HepG2 (cell line): ENCODE measurements around the gene CD101. TPM values are rescaled to one million over a fixed set of nuclear protein-coding genes. Genes with fewer than 3 reads are reported as not detected.
A peak's percentile ranks its signal among the peaks of the same experiment; 100 is the strongest.

ENCODE experiments used
- ATAD3A ChIP-seq: sonication (generic); formaldehyde crosslinking; IDR thresholded peaks from 2 replicates; pipeline ENCODE4 v1.4.0; 2020; ENCODE audit warnings: missing genetic modification reagents
- BRCA1 ChIP-seq: sonication (generic); formaldehyde crosslinking; IDR thresholded peaks from 2 replicates; pipeline ENCODE4 v1.4.0; 2020; ENCODE audit warnings: missing genetic modification reagents
- HNRNPH1 ChIP-seq: fragments of 200-400 bp; formaldehyde crosslinking; optimal IDR thresholded peaks from 2 replicates; pipeline ENCODE3; 2017; ENCODE audit warnings: mild to moderate bottlenecking, low read depth, low read length
- IRF9 ChIP-seq: sonication (generic); formaldehyde crosslinking; IDR thresholded peaks from 2 replicates; pipeline ENCODE4 v1.8.0; 2022; ENCODE audit warnings: missing genetic modification reagents, mild to moderate bottlenecking, borderline replicate concordance
- KLF16 ChIP-seq, 2 experiments: sonication (generic) in 1 of 2; formaldehyde crosslinking in 1 of 2; IDR thresholded peaks; 2 replicates each; pipeline versions ENCODE4 v1.6.1 to v1.8.0; 2016 to 2023; ENCODE audit warnings: missing genetic modification reagents in 2 of 2, missing compliant biosample characterization in 1 of 2
- MEIS2 ChIP-seq: sonication (generic); formaldehyde crosslinking; IDR thresholded peaks from 2 replicates; pipeline ENCODE4 v1.9.0; 2021; ENCODE audit warnings: mild to moderate bottlenecking, missing genetic modification reagents
- MXD1 ChIP-seq: sonication (generic); formaldehyde crosslinking; IDR thresholded peaks from 2 replicates; pipeline ENCODE4 v1.4.0; 2020; ENCODE audit warnings: mild to moderate bottlenecking, missing genetic modification reagents
- NFIC ChIP-seq: IDR thresholded peaks from 2 replicates; pipeline ENCODE4 v1.6.1; 2012; ENCODE audit warnings: mild to moderate bottlenecking, low read length, inconsistent platforms
- REL ChIP-seq: sonication (generic); formaldehyde crosslinking; conservative IDR thresholded peaks from 2 replicates; pipeline ENCODE4 v1.8.0; 2022; ENCODE audit warnings: mild to moderate bottlenecking, missing genetic modification reagents, moderate library complexity
- SRSF1 ChIP-seq: fragments of 200-400 bp; formaldehyde crosslinking; optimal IDR thresholded peaks from 2 replicates; pipeline ENCODE3; 2017; ENCODE audit warnings: mild to moderate bottlenecking, low read depth, low read length, moderate library complexity
- TBX2 ChIP-seq: sonication (generic); formaldehyde crosslinking; IDR thresholded peaks from 2 replicates; pipeline ENCODE4 v1.5.0; 2020; ENCODE audit warnings: missing genetic modification reagents, mild to moderate bottlenecking, borderline replicate concordance
- ZC3H4 ChIP-seq: sonication (generic); formaldehyde crosslinking; IDR thresholded peaks from 2 replicates; pipeline ENCODE4 v1.4.0; 2020; ENCODE audit warnings: missing genetic modification reagents, borderline replicate concordance
- ZFP82 ChIP-seq: sonication (generic); formaldehyde crosslinking; IDR thresholded peaks from 2 replicates; pipeline ENCODE4 v1.5.1; 2020; ENCODE audit warnings: mild to moderate bottlenecking, missing genetic modification reagents, borderline replicate concordance
- ZMYM3 ChIP-seq: sonication (generic); formaldehyde crosslinking; IDR thresholded peaks from 2 replicates; pipeline ENCODE4 v1.5.1; 2020; ENCODE audit warnings: mild to moderate bottlenecking, missing genetic modification reagents
- ZNF24 ChIP-seq: fragments of 450-650 bp; IDR thresholded peaks from 2 replicates; pipeline ENCODE4 v1.6.1; 2017; ENCODE audit warnings: antibody characterized with exemption, mild to moderate bottlenecking
- ZNF441 ChIP-seq: sonication (generic); formaldehyde crosslinking; IDR thresholded peaks from 2 replicates; pipeline ENCODE4 v1.7.0; 2021; ENCODE audit warnings: missing genetic modification reagents, borderline replicate concordance
- ZNF543 ChIP-seq: sonication (generic); formaldehyde crosslinking; IDR thresholded peaks from 2 replicates; pipeline ENCODE4 v1.4.0; 2020; ENCODE audit warnings: mild to moderate bottlenecking, missing genetic modification reagents
- ZNF768 ChIP-seq: sonication (generic); formaldehyde crosslinking; IDR thresholded peaks from 2 replicates; pipeline ENCODE4 v1.4.0; 2020; ENCODE audit warnings: missing genetic modification reagents
- ZNF773 ChIP-seq: sonication (generic); formaldehyde crosslinking; IDR thresholded peaks from 2 replicates; pipeline ENCODE4 v1.4.0; 2020; ENCODE audit warnings: missing genetic modification reagents, borderline replicate concordance
- ZNF788 ChIP-seq: sonication (generic); formaldehyde crosslinking; IDR thresholded peaks from 2 replicates; pipeline ENCODE4 v1.5.0; 2020; ENCODE audit warnings: mild to moderate bottlenecking, missing genetic modification reagents, borderline replicate concordance
- ZNF83 ChIP-seq: sonication (generic); formaldehyde crosslinking; IDR thresholded peaks from 2 replicates; pipeline ENCODE4 v1.4.0; 2020; ENCODE audit warnings: missing genetic modification reagents, mild to moderate bottlenecking, borderline replicate concordance
- ZNF891 ChIP-seq: sonication (generic); formaldehyde crosslinking; IDR thresholded peaks from 2 replicates; pipeline ENCODE4 v1.5.0; 2020; ENCODE audit warnings: mild to moderate bottlenecking, missing genetic modification reagents
- polyA plus RNA-seq, 8 experiments: library from polyadenylated mRNA; depleted of rRNA in 3 of 8; stranded (reverse) in 7 of 8; unstranded in 1 of 8; fragments of >200 nt; fragmentation: Illumina TruSeq in 4 of 8; extraction: Trizol in 4 of 8; gene quantifications; 2 replicates each; pipeline versions ENCODE4 v1.2.1 to v1.2.3, GENCODE V29; 2011 to 2016; ENCODE audit warnings: low read depth in 4 of 8, missing spikeins in 1 of 8, mixed read lengths in 1 of 8; ENCODE audit not compliant: insufficient read depth in 1 of 8
- total RNA-seq, 5 experiments: library from RNA; depleted of rRNA; stranded (reverse); fragments of >200 nt; fragmentation: Illumina TruSeq; extraction: Trizol; gene quantifications; 2 replicates each; pipeline ENCODE4 v1.2.3, GENCODE V29; 2016; ENCODE audit warnings: low read depth in 1 of 5
- TF ChIP-seq, protein P1 (sequence below): sonication (generic); formaldehyde crosslinking; IDR thresholded peaks from 2 replicates; pipeline ENCODE4 v1.8.1; 2023; ENCODE audit warnings: mild to moderate bottlenecking, moderate library complexity, missing genetic modification reagents
- TF ChIP-seq, protein P2 (sequence below): sonication (generic); formaldehyde crosslinking; IDR thresholded peaks from 2 replicates; pipeline ENCODE4 v1.4.0; 2020; ENCODE audit warnings: missing genetic modification reagents
- TF ChIP-seq, protein P3 (sequence below): sonication (generic); formaldehyde crosslinking; IDR thresholded peaks from 2 replicates; pipeline ENCODE4 v1.5.0; 2020; ENCODE audit warnings: missing genetic modification reagents, mild to moderate bottlenecking, borderline replicate concordance

CD101 gene
- total and polyA plus RNA-seq, 2 of the 13 experiments (the other 11 are each of a cell fraction or from before 2014, with no cell fraction given), result 0.05 to 0.09 TPM

- TF ChIP-seq, protein P1, sequence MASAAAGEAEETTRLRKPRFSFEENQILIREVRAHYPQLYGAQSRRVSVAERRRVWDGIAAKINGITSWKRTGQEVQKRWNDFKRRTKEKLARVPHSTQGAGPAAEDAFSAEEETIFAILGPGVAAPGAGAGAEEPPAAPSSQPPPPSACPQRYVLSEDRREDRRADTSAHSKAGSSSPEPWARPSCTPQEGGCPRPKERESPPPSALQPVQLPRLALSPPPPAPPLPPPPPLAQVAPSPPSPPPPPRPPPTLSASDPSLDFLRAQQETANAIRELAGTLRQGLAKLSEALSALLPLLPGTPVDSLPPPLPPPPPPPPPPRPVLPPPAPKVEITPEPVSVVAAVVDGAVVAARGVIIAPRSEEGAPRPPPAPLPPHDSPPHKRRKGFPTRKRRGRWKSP (CRISPR knock-in tag), result peak; percentile 63; the same call in 1 of the 2 replicates
- TF ChIP-seq MXD1 (0 out of 2 replicates have a peak, but pooled peaks have one; percentile 32), BRCA1 (peak; percentile 51; the same call in 1 of the 2 replicates), HNRNPH1 (no peak), ZFP82 (CRISPR knock-in tag) (0 out of 2 replicates have a peak, but pooled peaks have one; percentile 67), ZNF83 (CRISPR knock-in tag) (peak; percentile 74; the same call in 1 of the 2 replicates), ATAD3A (CRISPR knock-in tag) (no peak), ZNF441 (CRISPR knock-in tag) (0 out of 2 replicates have a peak, but pooled peaks have one; percentile 30), TBX2 (CRISPR knock-in tag) (peak; percentile 44; the same call in 1 of the 2 replicates), ZNF891 (CRISPR knock-in tag) (peak; percentile 51; the same call in 1 of the 2 replicates), ZNF24 (no peak), KLF16 (CRISPR knock-in tag; IDR thresholded peaks at IDR 0.05) (peak; percentile 16 to 90; a peak in 2 of 4 replicates), ZNF773 (CRISPR knock-in tag) (0 out of 2 replicates have a peak, but pooled peaks have one; percentile 22), REL (CRISPR knock-in tag) (0 out of 2 replicates have a peak, but pooled peaks have one; percentile 68), ZNF543 (CRISPR knock-in tag) (0 out of 2 replicates have a peak, but pooled peaks have one; percentile 16), IRF9 (peak; percentile 66; the same call in 1 of the 2 replicates), ZNF768 (CRISPR knock-in tag) (peak; percentile 73; the same call in 1 of the 2 replicates), ZNF788 (CRISPR knock-in tag) (0 out of 2 replicates have a peak, but pooled peaks have one; percentile 35), MEIS2 (CRISPR knock-in tag) (no peak), SRSF1 (peak; percentile 37), ZC3H4 (CRISPR knock-in tag) (no peak), ZMYM3 (0 out of 2 replicates have a peak, but pooled peaks have one; percentile 26), NFIC (no peak)
- TF ChIP-seq, protein P2, sequence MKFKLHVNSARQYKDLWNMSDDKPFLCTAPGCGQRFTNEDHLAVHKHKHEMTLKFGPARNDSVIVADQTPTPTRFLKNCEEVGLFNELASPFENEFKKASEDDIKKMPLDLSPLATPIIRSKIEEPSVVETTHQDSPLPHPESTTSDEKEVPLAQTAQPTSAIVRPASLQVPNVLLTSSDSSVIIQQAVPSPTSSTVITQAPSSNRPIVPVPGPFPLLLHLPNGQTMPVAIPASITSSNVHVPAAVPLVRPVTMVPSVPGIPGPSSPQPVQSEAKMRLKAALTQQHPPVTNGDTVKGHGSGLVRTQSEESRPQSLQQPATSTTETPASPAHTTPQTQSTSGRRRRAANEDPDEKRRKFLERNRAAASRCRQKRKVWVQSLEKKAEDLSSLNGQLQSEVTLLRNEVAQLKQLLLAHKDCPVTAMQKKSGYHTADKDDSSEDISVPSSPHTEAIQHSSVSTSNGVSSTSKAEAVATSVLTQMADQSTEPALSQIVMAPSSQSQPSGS, result 0 out of 2 replicates have a peak, but pooled peaks have one; percentile 40
- TF ChIP-seq, protein P3, sequence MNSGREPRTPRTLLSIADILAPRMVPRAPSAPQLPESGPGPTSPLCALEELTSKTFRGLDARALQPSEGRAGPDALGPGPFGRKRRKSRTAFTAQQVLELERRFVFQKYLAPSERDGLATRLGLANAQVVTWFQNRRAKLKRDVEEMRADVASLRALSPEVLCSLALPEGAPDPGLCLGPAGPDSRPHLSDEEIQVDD (CRISPR knock-in tag), result no peak
Measured at GRCh38 chr1:117059678-117060440, 58.3 kb downstream of the CD101 start, which contains the start of gene TTF2 (continued).
